H1 (cell line): ENCODE data around the gene FRMD4A. TPM values are rescaled to one million over a fixed set of nuclear protein-coding genes. Genes with fewer than 3 reads are reported as not detected.

Experiments used
- CTCF ChIA-PET: fragments of 300-600 bp; sonication (Branson Sonifier 250); formaldehyde crosslinking; loops from one replicate; lab custom pipeline; 2021; ENCODE audit not compliant: partially characterized antibody; lab: Charles Lee
- POLR2A ChIA-PET: fragments of 300-600 bp; sonication (Branson Sonifier 250); formaldehyde crosslinking; loops from one replicate; lab custom pipeline; 2021; ENCODE audit warnings: inconsistent platforms; ENCODE audit not compliant: partially characterized antibody; lab: Charles Lee
- DNase-seq, 2 experiments: peaks; one replicate each; pipeline versions ENCODE4 v3.0.0 to v3.0.0-alpha.2; 2010 to 2022; ENCODE audit warnings: low spot score in 2 of 2, low read depth in 1 of 2, mixed read lengths in 1 of 2
- FAIRE-seq: peaks from 2 replicates; lab custom pipeline; 2011; peaks lifted over from hg19 to GRCh38; lab: Jason Lieb, UNC
- H2AFZ ChIP-seq: 2 replicates; pipeline ENCODE4 v1.8.1; 2012; ENCODE audit warnings: low read length, inconsistent platforms
- H2AK5ac ChIP-seq: 2 replicates; pipeline ENCODE4 v1.6.1; 2013; ENCODE audit warnings: low read depth, low read length
- H2BK120ac ChIP-seq: replicated peaks from 2 replicates; pipeline ENCODE3; 2013; ENCODE audit warnings: low read depth, low read length, inconsistent platforms
- H2BK12ac ChIP-seq: 2 replicates; pipeline ENCODE4 v1.6.1; 2013; ENCODE audit warnings: low read depth, low read length
- H2BK15ac ChIP-seq: 2 replicates; pipeline ENCODE4 v1.6.1; 2013; ENCODE audit warnings: low read length
- H2BK20ac ChIP-seq: 2 replicates; pipeline ENCODE4 v1.6.1; 2013; ENCODE audit warnings: low read length
- H2BK5ac ChIP-seq: 2 replicates; pipeline ENCODE4 v1.6.1; 2013; ENCODE audit warnings: low read depth, low read length
- H3K14ac ChIP-seq: 2 replicates; pipeline ENCODE4 v1.6.1; 2013; ENCODE audit warnings: inconsistent platforms; ENCODE audit not compliant: insufficient read length
- H3K18ac ChIP-seq: 2 replicates; pipeline ENCODE4 v1.6.1; 2013; ENCODE audit warnings: low read length; ENCODE audit errors: extremely low read depth
- H3K23ac ChIP-seq: 2 replicates; pipeline ENCODE4 v1.6.1; 2013; ENCODE audit warnings: inconsistent platforms; ENCODE audit not compliant: insufficient read length
- H3K23me2 ChIP-seq: 2 replicates; pipeline ENCODE4 v1.6.1; 2013; ENCODE audit warnings: low read depth, low read length
- H3K27ac ChIP-seq: 2 replicates; pipeline ENCODE4 v1.6.1; 2011; ENCODE audit warnings: low read depth, low read length, inconsistent platforms
- H3K27me3 ChIP-seq, 4 experiments: replicated peaks in 1 of 4; 1 replicate in 1 of 4; 2 replicates in 3 of 4; pipeline versions ENCODE4 v1.6.1 to v1.8.1; 2011 to 2013; ENCODE audit warnings: low read length in 3 of 4, mild to moderate bottlenecking in 3 of 4, inconsistent platforms in 2 of 4, mixed read lengths in 2 of 4, moderate library complexity in 1 of 4; ENCODE audit not compliant: control insufficient read depth in 3 of 4, insufficient read depth in 3 of 4; ENCODE audit errors: extremely low read depth in 1 of 4
- H3K36me3 ChIP-seq, 4 experiments: 2 replicates each; pipeline versions ENCODE4 v1.6.1 to v1.8.1; 2011 to 2013; ENCODE audit warnings: mild to moderate bottlenecking in 4 of 4, low read length in 3 of 4, moderate library complexity in 2 of 4, control low read depth in 1 of 4, inconsistent platforms in 1 of 4; ENCODE audit not compliant: insufficient read depth in 4 of 4, control insufficient read depth in 2 of 4
- H3K4ac ChIP-seq: replicated peaks from 2 replicates; pipeline ENCODE3; 2013; ENCODE audit warnings: low read length, low read depth, mixed read lengths, inconsistent platforms; ENCODE audit not compliant: insufficient read length
- H3K4me1 ChIP-seq, 4 experiments: replicated peaks in 1 of 4; 1 replicate in 1 of 4; 2 replicates in 3 of 4; pipeline versions ENCODE4 v1.6.1 to v1.8.1; 2011 to 2013; ENCODE audit warnings: low read length in 3 of 4, inconsistent platforms in 2 of 4, mixed read lengths in 1 of 4; ENCODE audit not compliant: insufficient read depth in 4 of 4, control insufficient read depth in 3 of 4
- H3K4me2 ChIP-seq, 2 experiments: 2 replicates each; pipeline versions ENCODE4 v1.6.1 to v1.8.1; 2011 to 2013; ENCODE audit warnings: low read depth in 2 of 2, low read length in 2 of 2, control low read depth in 1 of 2, inconsistent platforms in 1 of 2, mild to moderate bottlenecking in 1 of 2; ENCODE audit not compliant: insufficient read depth in 1 of 2
- H3K4me3 ChIP-seq, 4 experiments: fragments of 200-600, 300-600 bp in 1 of 4; sonication (generic), shearing (Covaris generic), sonication (Bioruptor Twin) in 1 of 4; 2 replicates each; pipeline versions ENCODE4 v1.5.1 to v1.8.1; 2011 to 2016; ENCODE audit warnings: low read length in 4 of 4, low read depth in 3 of 4, control low read depth in 2 of 4, inconsistent platforms in 2 of 4, mild to moderate bottlenecking in 2 of 4, mixed read lengths in 1 of 4, moderate library complexity in 1 of 4; ENCODE audit not compliant: insufficient read depth in 2 of 4; ENCODE audit errors: extremely low read depth in 1 of 4
- H3K56ac ChIP-seq: replicated peaks from 2 replicates; pipeline ENCODE3; 2013; ENCODE audit warnings: low read depth, mild to moderate bottlenecking, mixed read lengths, low read length, inconsistent platforms; ENCODE audit not compliant: insufficient read length
- H3K79me1 ChIP-seq: 2 replicates; pipeline ENCODE4 v1.6.1; 2013; ENCODE audit warnings: low read depth, low read length, control low read depth
- H3K79me2 ChIP-seq, 2 experiments: 2 replicates each; pipeline versions ENCODE4 v1.6.1 to v1.8.1; 2012 to 2013; ENCODE audit warnings: low read length in 2 of 2, mild to moderate bottlenecking in 2 of 2, inconsistent platforms in 1 of 2; ENCODE audit not compliant: insufficient read depth in 2 of 2, control insufficient read depth in 1 of 2
- H3K9ac ChIP-seq, 4 experiments: replicated peaks in 1 of 4; 1 replicate in 1 of 4; 2 replicates in 3 of 4; pipeline versions ENCODE4 v1.6.1 to v1.8.1; 2011 to 2013; ENCODE audit warnings: low read depth in 3 of 4, low read length in 3 of 4, control low read depth in 2 of 4, mild to moderate bottlenecking in 2 of 4, moderate library complexity in 2 of 4, inconsistent platforms in 1 of 4; ENCODE audit errors: extremely low read depth in 1 of 4
- H3K9me3 ChIP-seq, 2 experiments: 2 replicates each; pipeline versions ENCODE4 v1.6.1 to v1.8.1; 2012 to 2013; ENCODE audit warnings: mild to moderate bottlenecking in 2 of 2, moderate library complexity in 2 of 2, control low read depth in 1 of 2, inconsistent platforms in 1 of 2, low read depth in 1 of 2, low read length in 1 of 2, mixed read lengths in 1 of 2; ENCODE audit not compliant: insufficient read depth in 2 of 2
- H4K20me1 ChIP-seq, 2 experiments: replicated peaks in 1 of 2; 2 replicates each; pipeline versions ENCODE3 to v1.8.1; 2011 to 2013; ENCODE audit warnings: inconsistent platforms in 2 of 2, low read length in 2 of 2, mild to moderate bottlenecking in 1 of 2; ENCODE audit not compliant: insufficient read depth in 2 of 2, control insufficient read depth in 1 of 2
- H4K5ac ChIP-seq: 2 replicates; pipeline ENCODE4 v1.6.1; 2013; ENCODE audit warnings: low read length, low read depth, mixed read lengths, inconsistent platforms; ENCODE audit not compliant: insufficient read length
- H4K8ac ChIP-seq: 2 replicates; pipeline ENCODE4 v1.8.0; 2013; ENCODE audit warnings: mild to moderate bottlenecking, moderate library complexity, low read length, inconsistent platforms; ENCODE audit not compliant: insufficient read depth; ENCODE audit errors: extremely low read depth
- H4K91ac ChIP-seq: replicated peaks from 2 replicates; pipeline ENCODE3; 2013; ENCODE audit warnings: low read length, mixed read lengths, inconsistent platforms; ENCODE audit not compliant: insufficient read length
- GTF2F1 ChIP-seq: IDR thresholded peaks from 2 replicates; pipeline ENCODE4 v1.6.1; 2012; ENCODE audit warnings: low read depth, low read length, improper control_type of control experiment, borderline replicate concordance
- TEAD4 ChIP-seq: IDR thresholded peaks from 2 replicates; pipeline ENCODE4 v1.6.1; 2012; ENCODE audit warnings: low read depth, low read length, inconsistent platforms, mixed read lengths
- WGBS, 2 experiments: shearing (Covaris generic) in 1 of 2; methylation state at CpG; one replicate each; pipeline versions ENCODE4 v1.1.6 to v1.1.7; 2013 to 2015; ENCODE audit warnings: low lambda C conversion rate in 2 of 2, mixed read lengths in 2 of 2, inconsistent platforms in 1 of 2, low coverage in 1 of 2, missing lambda C conversion rate in 1 of 2; ENCODE audit not compliant: insufficient replicate concordance in 2 of 2, insufficient coverage in 1 of 2, insufficient read length in 1 of 2; ENCODE audit errors: extremely low coverage in 1 of 2, missing lambda C conversion rate in 1 of 2; 5-methylcytosine and 5-hydroxymethylcytosine counted together
- polyA plus RNA-seq, 7 experiments: library from polyadenylated mRNA; depleted of rRNA in 3 of 7; stranded (reverse) in 5 of 7; unstranded in 2 of 7; fragments of >200 nt in 5 of 7; fragments of 200-250 nt in 2 of 7; gene quantifications; 1 replicate in 5 of 7; 2 replicates in 1 of 7; 4 replicates in 1 of 7; pipeline versions ENCODE4 v1.2.1 to v1.2.3, GENCODE V29; 2011 to 2013; ENCODE audit warnings: missing spikeins in 2 of 7, mixed read lengths in 2 of 7
- total RNA-seq: library from RNA; stranded (reverse); fragmentation: NEBNext Ultra II Directional; extraction: Animal tissue kit (Norgen Biotek cat#: 25700); gene quantifications from 2 replicates; pipeline ENCODE4 v1.2.1, GENCODE V29; 2021

Gene FRMD4A
- total and polyA plus RNA-seq, 2 of the 8 experiments (the other 6 are each of a cell fraction or from before 2014, with no cell fraction given) = 38.6 to 39.6 TPM

GRCh38 chr10:13741438-13741837 lies 589.3 kb downstream of the FRMD4A start:
- ChIA-PET CTCF (interaction anchor here (1.1 to 2.6 kb wide), 3 partner anchors 10 to 34 kb away, joined by 3 to 6 read pairs (median 5); no protein-coding TSS in a partner anchor), POLR2A (interaction anchor here (0.9 kb wide), 1 partner anchor 34 kb away, joined by 3 read pairs; no protein-coding TSS in a partner anchor)
- Histone ChIP-seq H2BK120ac (no peak overlapping the region), H3K9ac (no peak overlapping the region), H3K79me1 (no peaks in the 10 kb centered on the region), H3K56ac (no peak overlapping the region), H3K4me3 (no peak overlapping the region), H3K14ac (no peak overlapping the region), H3K4me2 (no peak overlapping the region), H3K23ac (no peak overlapping the region), H4K91ac (no peak overlapping the region), H3K4ac (no peak overlapping the region), H3K27me3 (no peaks in the 10 kb centered on the region), H4K5ac (no peak overlapping the region), H4K20me1 (peaks cover 0 to 1% of the 10 kb centered on the region in 2 experiments), H2BK12ac (no peak overlapping the region; the same call in 1 of the 2 replicates), H4K8ac (no peak overlapping the region), H3K27ac (no peak overlapping the region), H3K36me3 (peaks cover 2 to 4% (median 2%) of the 10 kb centered on the region in 4 experiments; a peak in 3 of 8 replicates), H3K4me1 (peaks cover 0 to 2% (median 0%) of the 10 kb centered on the region in 4 experiments; a peak in 1 of 7 replicates), H3K9me3 (no peaks in the 10 kb centered on the region), H2BK20ac (no peak overlapping the region), H3K23me2 (no peaks in the 10 kb centered on the region), H2BK5ac (no peak overlapping the region)
- DNase-seq = no peak
- TF ChIP-seq GTF2F1 (no peak), TEAD4 (peak; percentile 59)
- TF ChIP-seq, all 59 proteins: peak for 1
- no peaks in the 10 kb centered on the region for H3K79me2 ChIP-seq
- H2AFZ ChIP-seq = no peak overlapping the region
- no peak overlapping the region for H2BK15ac ChIP-seq
- FAIRE-seq = no peak
- 91% methylated on average over 5 of the region's 5 CpGs; no CpG with 5 or more reads in 1 of the 2 experiments for WGBS, 2 experiments
- H2AK5ac ChIP-seq = no peak overlapping the region
- H3K18ac ChIP-seq = no peak overlapping the region
